Kidney capillary endothelial cell (primary cell): Measurements from ENCODE around the gene CHMP3.
"Not testable (repeated sequence)": the region's sequence is repeated elsewhere in the genome, so short reads cannot be mapped to it uniquely, and the experiment has no call there.

ENCODE experiments used
- DNase-seq: peaks from one replicate; pipeline ENCODE4 v3.0.0-alpha.2; 2018; ENCODE audit warnings: low spot score

Gene CHMP3

GRCh38 chr2:86507600-86507999 is 55.6 kb downstream of the CHMP3 start:
- DNase-seq: no peak

- DNase-seq: no peak
Measured at GRCh38 chr2:86500325-86501083, 62.7 kb downstream of the CHMP3 start.

- DNase-seq: no peak
Measured at GRCh38 chr2:86499326-86499725, 63.9 kb downstream of the CHMP3 start.

- no peak for DNase-seq
Measured at GRCh38 chr2:86498468-86499260, 64.6 kb downstream of the CHMP3 start.

- not testable (repeated sequence) for DNase-seq
Measured at GRCh38 chr2:86496391-86496790, 66.9 kb downstream of the CHMP3 start.

GRCh38 chr2:86492048-86492453 is 71.2 kb downstream of the CHMP3 start:
- no peak for DNase-seq

GRCh38 chr2:86491088-86491487 is 72.2 kb downstream of the CHMP3 start:
- DNase-seq: no peak

GRCh38 chr2:86490245-86490644 is 73.0 kb downstream of the CHMP3 start:
- no peak for DNase-seq

GRCh38 chr2:86489542-86489941 is 73.7 kb downstream of the CHMP3 start:
- DNase-seq: no peak

GRCh38 chr2:86488561-86489250 is 74.5 kb downstream of the CHMP3 start:
- no peak for DNase-seq

- no peak for DNase-seq
Measured at GRCh38 chr2:86487062-86487461, 76.2 kb downstream of the CHMP3 start.

GRCh38 chr2:86485802-86486201 is 77.4 kb downstream of the CHMP3 start:
- no peak for DNase-seq

- DNase-seq: no peak
Measured at GRCh38 chr2:86485103-86485502, 78.1 kb downstream of the CHMP3 start.

- no peak for DNase-seq
Measured at GRCh38 chr2:86484385-86484784, 78.9 kb downstream of the CHMP3 start.

- DNase-seq: no peak
Measured at GRCh38 chr2:86482034-86482433, 81.2 kb downstream of the CHMP3 start.

GRCh38 chr2:86480105-86480504 is 83.1 kb downstream of the CHMP3 start:
- no peak for DNase-seq

- no peak for DNase-seq
Measured at GRCh38 chr2:86477349-86477748, 85.9 kb downstream of the CHMP3 start.

- DNase-seq: no peak
Measured at GRCh38 chr2:86476918-86477317, 86.3 kb downstream of the CHMP3 start.

GRCh38 chr2:86476092-86476491 is 87.2 kb downstream of the CHMP3 start:
- DNase-seq: no peak

GRCh38 chr2:86471637-86472036 is 91.6 kb downstream of the CHMP3 start:
- DNase-seq: no peak

GRCh38 chr2:86470890-86471289 is 92.4 kb downstream of the CHMP3 start:
- no peak for DNase-seq

- no peak for DNase-seq
Measured at GRCh38 chr2:86468162-86469033, 94.8 kb downstream of the CHMP3 start.
